ENCODE results near the gene NOTCH4.

NOTCH4 gene

DNA sequence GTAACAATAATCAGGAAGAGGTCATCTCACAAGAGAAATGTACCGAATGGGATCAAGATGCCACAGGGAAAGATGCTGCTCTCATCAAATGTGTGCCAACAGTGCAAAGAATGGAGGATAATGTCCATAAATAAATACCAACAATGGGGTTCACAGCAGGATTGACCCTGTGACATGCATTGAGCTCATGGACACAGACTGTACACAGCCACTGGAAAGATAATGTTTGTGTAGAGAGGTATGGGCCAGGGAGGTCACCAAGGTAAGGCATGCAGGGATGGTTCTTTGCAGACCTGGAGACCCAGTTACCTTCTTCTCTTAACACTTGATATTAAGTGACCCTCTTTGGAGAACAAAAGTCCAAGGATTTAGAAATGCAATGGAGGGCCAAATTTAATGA lies 49.5 kb downstream of the NOTCH4 start:
- Histone ChIP-seq H3K27ac (ENCODE audit: low read length) (no peak overlapping the region), H3K4me1 (ENCODE audit: control insufficient read depth, insufficient read depth, low read length) (peaks cover 2% of the 10 kb centered on the region; the same call in 1 of the 2 replicates), H3K9me3 (ENCODE audit: control insufficient read depth, insufficient read depth, low read length) (no peaks in the 10 kb centered on the region), H3K4me3 (ENCODE audit: low read length) (no peak overlapping the region), H3K27me3 (ENCODE audit: control insufficient read depth, insufficient read depth, low read length) (no peaks in the 10 kb centered on the region), H3K36me3 (ENCODE audit: control insufficient read depth, insufficient read depth, low read length) (peaks cover 16% of the 10 kb centered on the region; the same call in 1 of the 2 replicates)
- WGBS (ENCODE audit: insufficient coverage, insufficient read length), result no CpG with 5 or more reads among the region's 1 CpG
- DNase-seq (ENCODE audit: low read depth, low spot score), result no peak

DNA sequence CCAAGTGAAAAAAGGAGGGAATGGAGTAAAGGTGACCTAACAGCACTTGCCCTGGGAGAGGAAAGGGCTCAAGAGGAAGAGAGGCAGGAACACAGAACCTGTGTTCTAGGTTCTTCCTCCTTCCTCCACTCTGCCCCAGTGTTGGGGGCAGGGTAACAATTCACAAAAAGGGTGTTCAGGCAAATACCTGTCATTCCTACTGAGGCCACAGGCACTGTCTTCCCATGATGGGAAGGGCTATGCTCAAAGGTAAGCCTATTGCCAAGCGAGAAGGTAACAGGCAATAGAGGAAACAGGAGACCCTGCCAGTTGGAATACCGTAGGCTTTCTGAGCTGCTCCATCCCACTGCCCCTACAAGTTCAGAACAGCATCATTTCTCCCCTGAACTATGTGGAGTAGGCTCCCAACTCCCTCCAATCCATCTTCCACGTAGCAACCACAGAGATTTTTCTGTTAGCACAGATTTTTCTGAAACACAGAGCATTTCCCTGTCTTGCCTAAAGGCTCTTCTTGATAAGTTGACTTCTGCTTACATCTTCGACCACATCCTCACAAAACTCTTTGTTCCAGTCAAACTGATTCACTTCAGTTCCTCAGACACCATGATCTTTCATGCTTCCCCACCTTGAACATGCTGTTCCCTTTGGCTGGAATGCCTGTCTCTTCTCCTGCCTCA lies 50.7 kb downstream of the NOTCH4 start:
- no CpG with 5 or more reads among the region's 4 CpGs for whole genome bisulfite sequencing (ENCODE audit: insufficient coverage, insufficient read length)
- Histone ChIP-seq H3K9me3 (ENCODE audit: control insufficient read depth, insufficient read depth, low read length) (no peaks in the 10 kb centered on the region), H3K36me3 (ENCODE audit: control insufficient read depth, insufficient read depth, low read length) (peaks cover 18% of the 10 kb centered on the region; the same call in 1 of the 2 replicates), H3K27ac (ENCODE audit: low read length) (no peak overlapping the region), H3K4me1 (ENCODE audit: control insufficient read depth, insufficient read depth, low read length) (peaks cover 2% of the 10 kb centered on the region; the same call in 1 of the 2 replicates), H3K4me3 (ENCODE audit: low read length) (no peak overlapping the region), H3K27me3 (ENCODE audit: control insufficient read depth, insufficient read depth, low read length) (no peaks in the 10 kb centered on the region)
- no peak for DNase-seq (ENCODE audit: low read depth, low spot score)

DNA sequence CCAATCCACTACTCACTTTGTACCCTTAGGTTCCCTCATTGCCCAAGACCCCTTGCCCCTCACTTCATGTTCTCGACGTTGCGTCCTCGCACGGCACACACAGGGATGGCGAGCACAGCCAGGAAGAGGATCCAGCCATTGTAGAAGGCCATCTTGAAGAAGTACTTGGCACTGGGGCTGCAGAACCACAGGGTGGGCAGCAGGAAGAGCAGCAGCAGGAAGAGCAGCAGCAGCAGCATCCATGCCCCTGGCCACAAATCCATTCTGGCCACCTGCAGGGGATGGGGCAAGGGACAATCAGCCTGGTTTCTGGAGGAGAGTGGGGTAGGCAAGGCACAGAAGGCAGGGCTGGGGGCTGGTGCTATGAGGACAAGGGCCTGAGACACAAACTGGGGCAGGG lies 52.6 kb downstream of the NOTCH4 start:
- H3K27ac ChIP-seq (ENCODE audit: low read length), result no peak overlapping the region
- no peak for DNase-seq (ENCODE audit: low read depth, low spot score)
- H3K4me3 ChIP-seq (ENCODE audit: low read length), result no peak overlapping the region
- WGBS (ENCODE audit: insufficient coverage, insufficient read length), result no CpG with 5 or more reads among the region's 6 CpGs
- H3K4me1 ChIP-seq (ENCODE audit: control insufficient read depth, insufficient read depth, low read length), result peaks cover 4% of the 10 kb centered on the region
- H3K9me3 ChIP-seq (ENCODE audit: control insufficient read depth, insufficient read depth, low read length), result no peaks in the 10 kb centered on the region
- peaks cover 22% of the 10 kb centered on the region; the same call in 1 of the 2 replicates for H3K36me3 ChIP-seq (ENCODE audit: control insufficient read depth, insufficient read depth, low read length)
- H3K27me3 ChIP-seq (ENCODE audit: control insufficient read depth, insufficient read depth, low read length), result no peaks in the 10 kb centered on the region

DNA sequence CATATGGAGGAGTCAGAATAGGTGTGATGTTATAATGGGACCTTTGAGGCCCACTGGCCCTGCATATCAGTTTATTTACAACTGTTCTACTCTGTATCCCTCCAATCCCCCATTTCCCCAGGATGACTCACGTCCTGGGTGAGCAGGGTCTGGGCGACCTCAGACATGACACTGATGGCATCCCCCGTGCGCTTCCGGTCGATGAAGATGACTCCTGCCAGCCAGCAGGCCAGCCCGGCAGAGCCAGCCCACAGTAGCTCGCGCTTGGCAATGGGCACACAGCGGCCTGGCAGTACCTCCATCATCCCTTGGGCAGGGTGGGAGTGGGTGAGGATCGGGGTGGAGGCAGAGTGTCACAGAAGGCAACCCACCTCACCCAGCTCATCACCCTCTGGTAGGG lies 53.6 kb downstream of the NOTCH4 start:
- Histone ChIP-seq H3K4me1 (ENCODE audit: control insufficient read depth, insufficient read depth, low read length) (peaks cover 4% of the 10 kb centered on the region), H3K27ac (ENCODE audit: low read length) (no peak overlapping the region), H3K36me3 (ENCODE audit: control insufficient read depth, insufficient read depth, low read length) (peaks cover 22% of the 10 kb centered on the region; the same call in 1 of the 2 replicates), H3K9me3 (ENCODE audit: control insufficient read depth, insufficient read depth, low read length) (no peaks in the 10 kb centered on the region), H3K27me3 (ENCODE audit: control insufficient read depth, insufficient read depth, low read length) (no peaks in the 10 kb centered on the region), H3K4me3 (ENCODE audit: low read length) (no peak overlapping the region)
- no peak for DNase-seq (ENCODE audit: low read depth, low spot score)
- WGBS (ENCODE audit: insufficient coverage, insufficient read length), result no CpG with 5 or more reads among the region's 11 CpGs

DNA sequence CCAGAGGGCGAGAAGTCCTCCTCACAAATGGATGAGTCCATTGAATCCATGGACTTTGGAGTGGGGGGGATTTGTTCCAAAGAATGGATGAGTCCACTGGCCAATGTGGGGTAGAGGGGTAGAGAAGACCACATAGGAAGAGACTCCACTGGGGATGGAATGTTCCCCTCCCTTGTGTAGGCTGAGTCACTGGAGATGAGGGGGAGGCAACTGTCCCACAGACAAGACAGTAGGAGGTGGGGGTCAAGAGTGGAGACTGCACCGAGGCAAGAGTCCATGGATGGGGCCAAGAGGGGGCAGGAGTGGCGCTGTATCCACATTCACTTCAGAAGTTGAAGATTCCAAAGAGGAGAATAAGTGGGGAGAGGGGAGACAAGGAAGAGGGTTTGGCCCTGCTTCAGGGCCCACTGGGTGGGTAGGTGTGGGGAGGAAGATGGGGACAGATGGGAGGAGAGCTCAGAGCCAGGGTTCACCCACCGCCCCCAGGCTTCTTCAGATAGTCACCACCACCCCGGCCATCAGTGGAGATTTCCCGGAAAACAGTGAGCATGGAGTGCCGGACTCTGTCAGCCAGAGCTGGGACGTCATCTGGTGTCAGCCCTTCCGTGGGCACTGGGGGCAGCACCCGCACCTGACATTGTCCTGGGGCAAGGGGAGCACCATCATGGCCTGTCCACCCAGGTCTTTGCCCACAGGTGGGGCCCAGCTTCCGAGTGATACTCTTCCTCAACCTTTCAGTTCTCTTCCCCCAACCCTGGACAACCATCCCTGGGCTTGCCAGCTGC lies 54.9 kb downstream of the NOTCH4 start:
- Histone ChIP-seq H3K4me3 (ENCODE audit: low read length) (no peak overlapping the region), H3K4me1 (ENCODE audit: control insufficient read depth, insufficient read depth, low read length) (peaks cover 4% of the 10 kb centered on the region), H3K9me3 (ENCODE audit: control insufficient read depth, insufficient read depth, low read length) (no peaks in the 10 kb centered on the region), H3K27ac (ENCODE audit: low read length) (no peak overlapping the region), H3K27me3 (ENCODE audit: control insufficient read depth, insufficient read depth, low read length) (no peaks in the 10 kb centered on the region), H3K36me3 (ENCODE audit: control insufficient read depth, insufficient read depth, low read length) (peaks cover 22% of the 10 kb centered on the region; the same call in 1 of the 2 replicates)
- DNase-seq (ENCODE audit: low read depth, low spot score), result no peak
- no CpG with 5 or more reads among the region's 11 CpGs for WGBS (ENCODE audit: insufficient coverage, insufficient read length)

DNA sequence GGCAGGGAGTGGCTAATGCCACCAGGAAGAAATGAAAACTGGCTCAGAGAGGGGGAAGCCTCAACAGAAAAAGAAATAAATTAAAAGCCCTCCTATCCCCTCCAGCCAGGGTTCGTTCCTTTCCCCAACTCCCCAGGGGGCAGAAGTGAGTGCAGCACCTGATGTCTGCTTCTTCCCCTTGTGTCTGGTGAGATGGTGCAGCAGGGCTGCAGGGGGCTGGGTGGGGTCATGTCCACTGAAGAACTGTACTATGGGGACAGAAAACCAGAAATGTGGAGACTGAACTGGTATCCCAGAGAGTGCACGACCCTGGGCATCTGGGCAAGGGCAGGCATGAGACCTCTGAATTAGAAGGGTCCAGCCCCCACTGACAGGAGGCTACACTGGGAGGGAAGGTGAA lies 55.5 kb downstream of the NOTCH4 start:
- no peak for DNase-seq (ENCODE audit: low read depth, low spot score)
- no peak overlapping the region for H3K4me3 ChIP-seq (ENCODE audit: low read length)
- no peaks in the 10 kb centered on the region for H3K9me3 ChIP-seq (ENCODE audit: control insufficient read depth, insufficient read depth, low read length)
- H3K4me1 ChIP-seq (ENCODE audit: control insufficient read depth, insufficient read depth, low read length), result peaks cover 4% of the 10 kb centered on the region
- H3K27ac ChIP-seq (ENCODE audit: low read length), result no peak overlapping the region
- H3K36me3 ChIP-seq (ENCODE audit: control insufficient read depth, insufficient read depth, low read length), result peaks cover 22% of the 10 kb centered on the region; the same call in 1 of the 2 replicates
- no peaks in the 10 kb centered on the region for H3K27me3 ChIP-seq (ENCODE audit: control insufficient read depth, insufficient read depth, low read length)
- WGBS (ENCODE audit: insufficient coverage, insufficient read length), result no CpG with 5 or more reads among the region's 2 CpGs

DNA sequence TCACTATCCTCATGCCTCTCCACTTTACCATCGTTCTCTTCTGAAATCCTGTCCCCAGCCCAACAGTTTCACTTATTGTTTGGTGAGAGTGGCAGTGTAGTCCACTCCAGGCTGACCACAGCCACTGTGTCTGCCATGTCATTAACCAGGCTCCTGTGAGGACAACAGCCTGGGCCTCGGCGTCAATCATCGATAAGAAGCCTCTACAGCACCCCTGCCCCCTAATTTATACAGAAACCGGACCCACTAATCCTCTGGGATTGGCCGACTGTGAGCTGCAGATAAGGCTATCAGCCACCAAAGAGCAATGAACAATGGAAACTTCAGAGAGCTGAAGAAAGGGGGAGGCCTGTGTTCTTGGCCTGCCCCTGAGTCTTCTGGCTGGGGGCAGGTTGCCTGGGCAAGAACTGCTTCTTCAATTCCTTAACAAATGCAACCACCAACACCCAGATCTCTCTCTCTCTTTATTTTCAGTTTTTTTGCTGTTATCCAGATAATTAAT lies 56.1 kb downstream of the NOTCH4 start:
- WGBS (ENCODE audit: insufficient coverage, insufficient read length), result no CpG with 5 or more reads among the region's 6 CpGs
- Histone ChIP-seq H3K4me3 (ENCODE audit: low read length) (no peak overlapping the region), H3K36me3 (ENCODE audit: control insufficient read depth, insufficient read depth, low read length) (peaks cover 22% of the 10 kb centered on the region; the same call in 1 of the 2 replicates), H3K27ac (ENCODE audit: low read length) (no peak overlapping the region), H3K9me3 (ENCODE audit: control insufficient read depth, insufficient read depth, low read length) (no peaks in the 10 kb centered on the region), H3K4me1 (ENCODE audit: control insufficient read depth, insufficient read depth, low read length) (peaks cover 2% of the 10 kb centered on the region), H3K27me3 (ENCODE audit: control insufficient read depth, insufficient read depth, low read length) (no peaks in the 10 kb centered on the region)
- DNase-seq (ENCODE audit: low read depth, low spot score), result no peak

DNA sequence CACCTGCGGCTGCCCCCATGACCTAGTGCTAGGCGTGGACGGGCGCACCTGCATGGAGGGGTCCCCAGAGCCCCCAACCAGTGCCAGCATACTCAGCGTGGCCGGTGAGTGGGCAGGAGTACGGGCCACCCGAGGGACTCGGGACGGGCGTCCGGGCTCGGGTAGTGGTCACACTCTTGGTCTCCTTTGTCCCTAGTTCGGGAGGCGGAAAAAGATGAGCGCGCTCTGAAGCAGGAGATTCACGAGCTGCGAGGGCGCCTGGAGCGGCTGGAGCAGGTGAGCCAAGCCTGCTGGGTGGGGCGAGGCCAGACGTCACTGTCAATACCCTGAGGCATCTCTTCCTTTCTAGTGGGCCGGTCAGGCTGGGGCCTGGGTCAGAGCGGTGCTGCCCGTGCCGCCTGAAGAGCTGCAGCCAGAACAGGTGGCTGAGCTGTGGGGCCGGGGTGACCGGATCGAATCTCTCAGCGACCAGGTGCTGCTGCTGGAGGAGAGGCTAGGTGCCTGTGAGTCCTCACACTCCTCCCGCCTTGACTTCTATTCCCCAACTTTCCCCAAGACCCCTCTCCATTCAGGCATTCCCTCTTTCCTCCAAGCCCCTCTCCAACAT lies 56.6 kb downstream of the NOTCH4 start:
- H3K27me3 ChIP-seq (ENCODE audit: control insufficient read depth, insufficient read depth, low read length), result no peaks in the 10 kb centered on the region
- no peak overlapping the region for H3K4me3 ChIP-seq (ENCODE audit: low read length)
- H3K27ac ChIP-seq (ENCODE audit: low read length), result no peak overlapping the region
- H3K4me1 ChIP-seq (ENCODE audit: control insufficient read depth, insufficient read depth, low read length), result peaks cover 2% of the 10 kb centered on the region; the same call in 1 of the 2 replicates
- no peak for DNase-seq (ENCODE audit: low read depth, low spot score)
- H3K9me3 ChIP-seq (ENCODE audit: control insufficient read depth, insufficient read depth, low read length), result no peaks in the 10 kb centered on the region
- no CpG with 5 or more reads among the region's 32 CpGs for WGBS (ENCODE audit: insufficient coverage, insufficient read length)
- H3K36me3 ChIP-seq (ENCODE audit: control insufficient read depth, insufficient read depth, low read length), result peaks cover 22% of the 10 kb centered on the region; the same call in 1 of the 2 replicates

DNA sequence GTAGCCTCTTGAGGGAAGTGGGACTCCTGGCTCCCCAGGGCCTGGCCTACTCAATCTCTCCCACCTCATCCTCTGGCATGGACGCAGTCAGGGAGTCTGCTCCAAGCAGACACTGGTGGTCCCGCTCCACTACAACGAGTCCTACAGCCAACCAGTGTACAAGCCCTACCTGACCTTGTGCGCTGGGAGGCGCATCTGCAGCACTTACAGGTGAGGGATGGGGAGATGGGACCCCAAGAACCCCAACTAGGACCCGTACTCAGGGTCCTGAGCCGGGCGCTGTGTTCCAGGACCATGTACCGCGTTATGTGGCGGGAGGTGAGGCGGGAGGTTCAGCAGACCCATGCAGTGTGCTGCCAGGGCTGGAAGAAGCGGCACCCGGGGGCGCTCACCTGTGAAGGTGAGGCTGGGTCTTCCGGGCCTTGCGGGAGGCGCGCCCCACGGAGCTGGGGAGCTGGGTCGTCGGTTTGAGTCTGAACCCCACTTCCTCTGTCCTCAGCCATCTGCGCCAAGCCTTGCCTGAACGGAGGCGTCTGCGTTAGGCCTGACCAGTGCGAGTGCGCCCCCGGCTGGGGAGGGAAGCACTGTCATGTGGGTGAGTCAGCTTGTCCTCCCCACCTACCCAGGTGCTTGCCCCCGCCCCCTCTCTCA lies 57.3 kb downstream of the NOTCH4 start:
- Histone ChIP-seq H3K27ac (ENCODE audit: low read length) (no peak overlapping the region), H3K9me3 (ENCODE audit: control insufficient read depth, insufficient read depth, low read length) (no peaks in the 10 kb centered on the region), H3K4me3 (ENCODE audit: low read length) (no peak overlapping the region), H3K4me1 (ENCODE audit: control insufficient read depth, insufficient read depth, low read length) (peaks cover 2% of the 10 kb centered on the region; the same call in 1 of the 2 replicates), H3K27me3 (ENCODE audit: control insufficient read depth, insufficient read depth, low read length) (no peaks in the 10 kb centered on the region), H3K36me3 (ENCODE audit: control insufficient read depth, insufficient read depth, low read length) (peaks cover 22% of the 10 kb centered on the region; the same call in 1 of the 2 replicates)
- no CpG with 5 or more reads among the region's 30 CpGs for WGBS (ENCODE audit: insufficient coverage, insufficient read length)
- no peak for DNase-seq (ENCODE audit: low read depth, low spot score)

DNA sequence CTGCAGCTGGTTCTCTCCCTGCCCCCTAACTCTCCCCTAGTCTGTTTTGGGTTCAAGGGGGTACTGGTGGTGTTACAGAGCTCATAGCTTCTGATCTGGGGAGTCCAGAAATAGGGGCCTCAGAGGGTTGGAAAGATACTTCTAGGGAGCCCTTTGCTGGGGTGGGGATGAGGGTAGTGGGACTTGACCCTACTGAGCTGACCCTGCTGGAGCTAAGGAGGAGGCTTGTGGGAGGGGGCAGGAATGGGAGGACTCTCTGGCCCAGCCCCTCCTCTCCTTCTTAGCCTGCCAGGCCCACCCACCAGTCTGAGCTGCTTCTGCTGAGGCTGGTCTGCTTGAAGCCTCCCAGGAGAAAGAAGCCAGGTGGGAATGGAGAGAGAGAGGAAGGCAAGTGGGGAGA lies 59.6 kb downstream of the NOTCH4 start, which contains the start of gene EGFL8:
TSS of gene EGFL8 (plus strand) at position 301 of the 400 bp plus-strand sequence. CDS start 1,571 bp downstream, outside the sequence.
- Histone ChIP-seq H3K36me3 (ENCODE audit: control insufficient read depth, insufficient read depth, low read length) (peaks cover 4% of the 10 kb centered on the region; the same call in 1 of the 2 replicates), H3K27ac (ENCODE audit: low read length) (no peak within 1 kb of the TSS)
- no peak for DNase-seq (ENCODE audit: low read depth, low spot score)

More for the DNA sequence above, 59.6 kb downstream of the NOTCH4 start, which contains the start of gene EGFL8:
- Histone ChIP-seq H3K4me3 (ENCODE audit: low read length) (no peak within 1 kb of the TSS), H3K4me1 (ENCODE audit: control insufficient read depth, insufficient read depth, low read length) (peaks cover 2% of the 10 kb centered on the region; the same call in 1 of the 2 replicates), H3K9me3 (ENCODE audit: control insufficient read depth, insufficient read depth, low read length) (no peaks in the 10 kb centered on the region), H3K27me3 (ENCODE audit: control insufficient read depth, insufficient read depth, low read length) (no peaks in the 10 kb centered on the region)
